PC-3 (cell line): ENCODE data around the gene EXOC6B.
"Not testable (repeated sequence)": the region's sequence is repeated elsewhere in the genome, so short reads cannot be mapped to it uniquely, and the experiment has no call there.

Source experiments
- EZH2 ChIP-seq: fragments of 300-600 bp; sonication (generic); IDR thresholded peaks from one replicate; pipeline ENCODE4 v1.6.1; 2017; ENCODE audit warnings: antibody characterized with exemption, mild to moderate bottlenecking, low read length; ENCODE audit not compliant: unreplicated experiment
- EZH2phosphoT487 ChIP-seq: fragments of 300-600 bp; sonication (generic); IDR thresholded peaks from 2 replicates; pipeline ENCODE4 v1.6.1; 2018; ENCODE audit warnings: mild to moderate bottlenecking, antibody characterized with exemption, low read length, borderline replicate concordance
- TF ChIP-seq, protein P1 (sequence below): fragments of 300-600 bp; sonication (generic); conservative IDR thresholded peaks from 2 replicates; pipeline ENCODE4 v1.5.1; 2017; ENCODE audit warnings: antibody characterized with exemption, low read depth, mild to moderate bottlenecking, low read length

DNA sequence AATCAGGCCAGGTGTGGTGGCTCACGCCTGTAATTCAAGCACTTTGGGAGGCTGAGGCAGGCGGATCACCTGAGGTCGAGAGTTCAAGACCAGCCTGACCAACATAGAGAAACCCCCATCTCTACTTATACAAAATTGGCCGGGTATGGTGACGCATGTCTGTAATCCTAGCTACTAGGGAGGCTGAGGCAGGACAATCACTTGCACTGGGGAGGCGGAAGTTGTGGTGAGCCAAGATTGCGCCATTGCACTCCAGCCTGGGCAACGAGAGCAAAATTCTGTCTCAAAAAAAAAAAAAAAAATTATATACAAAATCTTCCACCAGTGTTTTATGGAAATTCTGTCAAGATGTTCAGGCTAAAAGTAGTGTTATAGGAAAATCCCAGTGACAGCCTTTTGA is 290.2 kb downstream of the EXOC6B start:
- TF ChIP-seq, protein P1, sequence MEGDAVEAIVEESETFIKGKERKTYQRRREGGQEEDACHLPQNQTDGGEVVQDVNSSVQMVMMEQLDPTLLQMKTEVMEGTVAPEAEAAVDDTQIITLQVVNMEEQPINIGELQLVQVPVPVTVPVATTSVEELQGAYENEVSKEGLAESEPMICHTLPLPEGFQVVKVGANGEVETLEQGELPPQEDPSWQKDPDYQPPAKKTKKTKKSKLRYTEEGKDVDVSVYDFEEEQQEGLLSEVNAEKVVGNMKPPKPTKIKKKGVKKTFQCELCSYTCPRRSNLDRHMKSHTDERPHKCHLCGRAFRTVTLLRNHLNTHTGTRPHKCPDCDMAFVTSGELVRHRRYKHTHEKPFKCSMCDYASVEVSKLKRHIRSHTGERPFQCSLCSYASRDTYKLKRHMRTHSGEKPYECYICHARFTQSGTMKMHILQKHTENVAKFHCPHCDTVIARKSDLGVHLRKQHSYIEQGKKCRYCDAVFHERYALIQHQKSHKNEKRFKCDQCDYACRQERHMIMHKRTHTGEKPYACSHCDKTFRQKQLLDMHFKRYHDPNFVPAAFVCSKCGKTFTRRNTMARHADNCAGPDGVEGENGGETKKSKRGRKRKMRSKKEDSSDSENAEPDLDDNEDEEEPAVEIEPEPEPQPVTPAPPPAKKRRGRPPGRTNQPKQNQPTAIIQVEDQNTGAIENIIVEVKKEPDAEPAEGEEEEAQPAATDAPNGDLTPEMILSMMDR = not testable (repeated sequence)
- TF ChIP-seq EZH2, EZH2phosphoT487: not testable (repeated sequence)
